Skin epidermis (tissue), 12 donors: Measurements from ENCODE around the gene RMND1.
"Not testable (repeated sequence)": the region's sequence is repeated elsewhere in the genome, so short reads cannot be mapped to it uniquely, and the experiment has no call there.

Source experiments
- H3K27ac ChIP-seq, 21 experiments: fragments of 200-600 bp; sonication (generic) in 11 of 21; one replicate each; pipeline ENCODE4 v1.5.0; 2020; ENCODE audit warnings: mild to moderate bottlenecking in 3 of 21, inconsistent platforms in 2 of 21, moderate library complexity in 2 of 21
- H3K4me3 ChIP-seq, 7 experiments: fragments of 200-600 bp; sonication (generic) in 2 of 7; one replicate each; pipeline ENCODE4 v1.5.0; 2020; ENCODE audit warnings: inconsistent platforms in 2 of 7, mild to moderate bottlenecking in 2 of 7, moderate library complexity in 1 of 7

Gene RMND1

DNA sequence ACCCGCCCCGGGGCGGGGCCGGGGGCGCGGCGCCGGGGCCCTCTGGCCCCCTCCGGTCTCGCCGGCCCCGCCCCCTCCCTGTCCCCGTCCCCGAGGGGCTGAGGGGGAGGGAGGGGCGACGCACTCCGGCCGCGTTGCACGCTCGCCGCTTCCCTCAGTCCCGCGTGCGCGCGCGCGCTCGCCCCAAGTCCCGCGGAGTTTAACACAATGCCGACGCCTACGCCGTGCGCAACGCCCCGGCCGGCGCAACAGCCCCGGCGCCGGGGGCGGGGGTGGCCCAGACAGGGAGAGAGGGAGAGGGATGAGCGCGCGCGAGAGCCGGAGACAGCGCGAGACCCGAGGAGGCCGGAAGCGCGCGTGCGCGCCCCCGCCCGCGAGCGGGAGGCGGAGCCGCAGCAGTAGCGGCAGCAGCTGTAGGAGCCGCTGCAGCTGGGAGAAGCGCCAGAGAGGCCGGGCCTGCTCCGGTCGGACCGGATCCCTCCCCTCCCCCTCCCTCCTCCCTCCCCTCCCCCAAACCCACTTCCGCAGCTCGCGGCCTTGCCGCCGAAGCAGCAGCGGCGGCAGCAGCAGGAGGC lies 61.6 kb downstream of the RMND1 start:
- H3K27ac ChIP-seq = peak overlapping the region; percentile 90 to 100 (median 98)

DNA sequence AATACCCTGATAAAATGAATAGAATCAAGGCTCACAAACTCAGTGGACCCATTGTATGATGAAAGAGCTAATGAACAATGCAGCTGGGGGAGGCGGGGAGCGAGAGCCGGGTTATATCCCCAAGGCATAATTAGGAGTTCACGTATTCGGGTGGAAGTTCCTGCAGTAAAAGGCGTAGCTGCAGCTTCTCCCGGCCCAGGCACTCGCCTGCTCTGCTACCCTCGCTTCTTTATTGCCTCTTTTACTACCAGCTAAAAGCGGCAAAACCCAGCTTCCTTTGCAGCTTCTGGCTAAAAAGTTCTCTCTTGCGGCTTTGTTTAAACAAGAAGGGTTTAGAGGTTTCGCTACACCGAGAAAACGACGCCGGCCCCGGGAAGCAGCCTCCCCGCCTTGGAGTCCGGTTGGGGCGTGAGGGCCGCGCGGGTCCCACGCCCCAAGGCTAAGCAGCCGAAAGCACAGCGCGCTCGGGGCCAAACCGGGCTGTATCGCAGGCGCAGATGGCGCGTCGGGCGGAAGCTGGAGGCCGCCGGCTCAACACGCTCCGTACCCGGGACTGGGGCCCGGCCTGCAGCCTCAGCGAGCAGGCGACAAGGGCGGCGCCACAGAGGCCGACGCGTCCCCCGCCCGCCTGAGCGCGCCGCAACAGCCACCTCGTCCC lies 62.2 kb downstream of the RMND1 start:
- peak overlapping the region; percentile 66 to 99 (median 88) for H3K4me3 ChIP-seq
- H3K27ac ChIP-seq = peak overlapping the region; percentile 75 to 100 (median 98)

More for the DNA sequence above, 61.6 kb downstream of the RMND1 start:
- H3K4me3 ChIP-seq = peak overlapping the region; percentile 66 to 99 (median 90)

- peak overlapping the region; percentile 23 to 100 (median 98) for H3K27ac ChIP-seq
- peak overlapping the region; percentile 66 to 99 (median 88) for H3K4me3 ChIP-seq
Measured at GRCh38 chr6:151388997-151389617, 62.8 kb downstream of the RMND1 start.

GRCh38 chr6:151388236-151388635 lies 63.7 kb downstream of the RMND1 start:
- Histone ChIP-seq H3K27ac (peak overlapping the region in 11 of 21 experiments; percentile 5 to 100 (median 99)), H3K4me3 (no peak overlapping the region)

GRCh38 chr6:151387175-151387970 lies 64.6 kb downstream of the RMND1 start:
- no peak overlapping the region for H3K4me3 ChIP-seq
- H3K27ac ChIP-seq = peak overlapping the region in 5 of 21 experiments; percentile 7 to 99 (median 47)

DNA sequence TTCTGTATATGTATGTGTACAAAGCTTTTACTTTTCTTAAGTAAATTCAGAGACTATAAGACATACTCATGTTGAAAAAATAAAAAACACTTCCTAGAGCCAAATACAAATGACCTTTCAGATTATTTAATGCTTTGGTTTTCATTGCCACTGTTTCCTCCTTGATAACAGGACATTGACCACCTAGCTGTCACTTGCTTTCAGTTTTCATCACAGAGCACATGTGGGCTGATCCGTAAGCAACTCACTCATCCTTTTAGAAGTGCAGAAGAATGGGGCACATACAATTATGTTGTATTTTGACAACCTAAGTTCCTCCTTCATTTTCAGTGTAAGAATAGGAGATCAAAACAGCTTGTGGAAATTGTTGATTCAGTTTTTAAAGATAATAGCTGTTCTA lies 66.7 kb downstream of the RMND1 start:
- Histone ChIP-seq H3K27ac (peak overlapping the region in 3 of 21 experiments; percentile 26 to 59 (median 28)), H3K4me3 (no peak overlapping the region)

- Histone ChIP-seq H3K4me3 (no peak overlapping the region), H3K27ac (no peak overlapping the region)
Measured at GRCh38 chr6:151384151-151384550, 67.8 kb downstream of the RMND1 start.

DNA sequence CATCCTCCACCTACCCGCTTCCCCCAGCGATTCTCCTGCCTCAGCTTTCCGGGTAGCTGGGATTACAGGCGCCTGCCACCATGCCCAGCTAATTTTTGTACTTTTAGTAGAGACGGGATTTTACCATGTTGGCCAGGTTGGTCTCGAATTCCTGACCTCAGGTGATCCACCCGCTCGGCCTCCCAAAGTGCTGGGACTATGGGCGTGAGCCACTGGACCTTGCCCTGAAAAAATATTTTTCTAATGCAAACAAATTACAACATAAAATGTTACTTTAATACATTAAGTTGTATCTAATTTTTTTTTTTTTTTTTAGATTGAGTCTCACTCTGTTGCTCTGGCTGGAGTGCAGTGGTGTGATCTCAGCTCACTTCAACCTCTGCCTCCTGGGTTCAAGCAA lies 69.3 kb downstream of the RMND1 start:
- H3K27ac ChIP-seq = not testable (repeated sequence)

GRCh38 chr6:151381722-151382121 lies 70.2 kb downstream of the RMND1 start:
- H3K27ac ChIP-seq = no peak overlapping the region
- H3K4me3 ChIP-seq = no peak overlapping the region

More for the DNA sequence above, 69.3 kb downstream of the RMND1 start:
- not testable (repeated sequence) for H3K4me3 ChIP-seq

GRCh38 chr6:151380848-151381205 lies 71.1 kb downstream of the RMND1 start:
- Histone ChIP-seq H3K27ac (peak overlapping the region in 19 of 21 experiments; percentile 54 to 94 (median 78)), H3K4me3 (peak overlapping the region in 1 of 7 experiments; percentile 1)

- H3K27ac ChIP-seq = peak overlapping the region in 20 of 21 experiments; percentile 45 to 94 (median 76)
- H3K4me3 ChIP-seq = peak overlapping the region in 5 of 7 experiments; percentile 1 to 13 (median 9)
Measured at GRCh38 chr6:151379933-151380847, 71.7 kb downstream of the RMND1 start.

DNA sequence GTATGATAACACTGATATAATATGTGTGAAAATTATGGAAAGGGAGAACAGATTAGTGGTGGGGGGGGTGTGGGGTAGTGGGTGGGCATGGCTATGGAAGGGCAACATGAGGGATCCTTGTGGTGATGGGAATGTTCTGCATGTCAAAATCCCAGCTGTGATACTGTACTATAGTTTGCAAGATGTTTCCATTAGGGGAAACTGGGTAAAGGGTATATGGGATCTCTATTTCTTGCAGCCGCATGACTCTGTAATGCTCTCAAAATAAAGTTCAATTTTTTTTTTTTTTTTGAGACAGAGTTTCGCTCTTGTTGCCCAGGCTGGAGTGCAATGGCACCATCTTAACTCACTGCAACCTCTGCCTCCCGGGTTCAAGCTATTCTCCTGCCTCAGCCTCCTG lies 74.8 kb downstream of the RMND1 start:
- Histone ChIP-seq H3K27ac (no peak overlapping the region), H3K4me3 (no peak overlapping the region)

DNA sequence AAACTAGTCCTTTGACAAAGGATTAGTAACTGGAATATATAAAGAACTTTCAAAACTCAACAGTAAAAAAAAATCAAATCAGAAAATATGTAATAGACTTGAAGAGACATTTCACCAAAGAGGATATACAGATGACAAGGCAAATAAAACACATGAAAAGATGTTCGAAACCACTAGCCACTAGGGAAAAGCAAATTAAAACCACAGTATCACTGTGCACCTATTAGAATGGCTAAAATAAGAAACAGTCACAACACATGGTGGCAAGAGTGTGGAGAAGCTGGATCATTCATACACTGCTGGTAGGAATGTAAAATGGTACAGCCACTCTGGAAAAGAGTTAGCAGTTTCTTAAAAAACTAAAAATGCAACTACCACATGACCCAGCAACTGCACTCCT lies 75.5 kb downstream of the RMND1 start:
- Histone ChIP-seq H3K27ac (no peak overlapping the region), H3K4me3 (no peak overlapping the region)

- Histone ChIP-seq H3K4me3 (no peak overlapping the region), H3K27ac (no peak overlapping the region)
Measured at GRCh38 chr6:151375833-151376232, 76.1 kb downstream of the RMND1 start.

GRCh38 chr6:151374036-151374683 lies 77.8 kb downstream of the RMND1 start:
- Histone ChIP-seq H3K27ac (peak overlapping the region in 12 of 21 experiments; percentile 5 to 73 (median 40)), H3K4me3 (peak overlapping the region in 1 of 7 experiments; percentile 0)

- peak overlapping the region in 3 of 21 experiments; percentile 24 to 60 (median 44) for H3K27ac ChIP-seq
- H3K4me3 ChIP-seq = no peak overlapping the region
Measured at GRCh38 chr6:151372164-151372563, 79.8 kb downstream of the RMND1 start.

GRCh38 chr6:151370509-151371078 lies 81.3 kb downstream of the RMND1 start:
- Histone ChIP-seq H3K4me3 (no peak overlapping the region), H3K27ac (no peak overlapping the region)

GRCh38 chr6:151365233-151365632 lies 86.7 kb downstream of the RMND1 start:
- H3K4me3 ChIP-seq = no peak overlapping the region
- H3K27ac ChIP-seq = no peak overlapping the region
